ENCODE measurements around the gene ARHGEF18. TPM values are rescaled to one million over a fixed set of nuclear protein-coding genes. Genes with fewer than 3 reads are reported as not detected.

Gene ARHGEF18
- total RNA-seq, 6 donors from 2014 or later: 56.1 to 106 (median 66.0) TPM

- DNase-seq (no peak), ATAC-seq (ENCODE audit: low FRiP score in 2 of 2) (no peak)
- WGBS, 2 donors: 92 to 96% methylated on average over 7 of the region's 7 CpGs
- Histone ChIP-seq H3K36me3 (no peaks in the 10 kb centered on the region), H3K27ac (no peak overlapping the region), H3K4me1 (peaks cover 0 to 6% (median 0%) of the 10 kb centered on the region in 4 donors), H3K27me3 (no peaks in the 10 kb centered on the region), H3K9me3 (peaks cover 0 to 2% (median under 1%) of the 10 kb centered on the region in 4 donors), H3K4me3 (no peak overlapping the region)
- TF ChIP-seq POLR2AphosphoS5 (IDR thresholded peaks at IDR 0.05): no peak
- TF ChIP-seq EP300 (IDR thresholded peaks at IDR 0.05): no peak
- TF ChIP-seq POLR2A (IDR thresholded peaks at IDR 0.05): no peak
- TF ChIP-seq CTCF (IDR thresholded peaks at IDR 0.05): no peak
Measured at GRCh38 chr19:7356899-7357627, 8.3 kb downstream of the ARHGEF18 start.

GRCh38 chr19:7358102-7358597 lies 9.4 kb downstream of the ARHGEF18 start:
- H3K9me3 ChIP-seq: no peaks in the 10 kb centered on the region
- no peaks in the 10 kb centered on the region for H3K27me3 ChIP-seq
- H3K4me3 ChIP-seq: no peak overlapping the region
- no peak overlapping the region for H3K27ac ChIP-seq
- H3K36me3 ChIP-seq: no peaks in the 10 kb centered on the region
- DNase-seq: no peak
- no peak for ATAC-seq (ENCODE audit: low FRiP score in 2 of 2)
- TF ChIP-seq POLR2A (IDR thresholded peaks at IDR 0.05) (no peak), CTCF (IDR thresholded peaks at IDR 0.05) (no peak), POLR2AphosphoS5 (IDR thresholded peaks at IDR 0.05) (no peak), EP300 (IDR thresholded peaks at IDR 0.05) (no peak)
- peaks cover 0 to 6% (median 0%) of the 10 kb centered on the region in 4 donors for H3K4me1 ChIP-seq

DNA sequence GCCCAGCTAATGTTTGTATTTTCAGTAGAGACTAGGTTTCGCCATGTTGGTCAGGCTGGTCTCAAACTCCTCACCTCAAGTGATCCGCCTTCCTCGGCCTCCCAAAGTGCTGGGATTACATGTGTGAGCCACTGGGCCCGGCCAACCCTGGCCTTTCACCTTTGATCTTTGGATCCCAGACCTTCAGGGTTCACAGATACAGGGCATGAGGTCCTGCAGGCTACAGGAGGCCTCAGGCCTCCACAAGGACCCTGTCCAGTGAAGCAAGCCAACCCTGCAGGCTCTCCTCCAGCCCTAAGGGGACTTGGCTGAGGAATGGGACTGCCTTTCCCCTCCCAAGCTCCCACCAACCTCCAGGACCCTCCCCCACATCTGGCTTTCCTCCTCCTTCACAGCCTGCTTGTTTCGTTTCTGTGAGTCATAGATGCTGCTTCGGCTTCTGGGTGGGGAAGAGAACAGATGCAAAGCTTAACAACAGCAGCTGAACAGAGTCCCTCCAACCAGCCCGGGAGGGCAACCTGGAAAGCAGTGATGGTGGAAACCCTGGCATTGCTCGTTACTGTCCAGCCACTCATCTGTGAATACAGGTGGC lies 11.8 kb downstream of the ARHGEF18 start:
- H3K27me3 ChIP-seq: no peaks in the 10 kb centered on the region
- DNase-seq: no peak
- no peaks in the 10 kb centered on the region for H3K36me3 ChIP-seq
- ATAC-seq (ENCODE audit: low FRiP score in 2 of 2): no peak
- no peak overlapping the region for H3K4me3 ChIP-seq
- H3K27ac ChIP-seq: no peak overlapping the region
- no peaks in the 10 kb centered on the region for H3K4me1 ChIP-seq
- TF ChIP-seq POLR2A (IDR thresholded peaks at IDR 0.05): no peak
- no peak for TF ChIP-seq CTCF (IDR thresholded peaks at IDR 0.05)
- TF ChIP-seq POLR2AphosphoS5 (IDR thresholded peaks at IDR 0.05): no peak
- no peak for TF ChIP-seq EP300 (IDR thresholded peaks at IDR 0.05)
- WGBS, 2 donors: 69 to 86% methylated on average over 8 of the region's 8 CpGs
- no peaks in the 10 kb centered on the region for H3K9me3 ChIP-seq

GRCh38 chr19:7363225-7363624 lies 14.5 kb downstream of the ARHGEF18 start:
- ATAC-seq (ENCODE audit: low FRiP score in 2 of 2) (no peak), DNase-seq (no peak)
- no peaks in the 10 kb centered on the region for H3K4me1 ChIP-seq
- WGBS, 2 donors: 85 to 88% methylated on average over 2 of the region's 2 CpGs
- H3K4me3 ChIP-seq: no peak overlapping the region
- no peaks in the 10 kb centered on the region for H3K27me3 ChIP-seq
- TF ChIP-seq POLR2A (IDR thresholded peaks at IDR 0.05): no peak
- TF ChIP-seq POLR2AphosphoS5 (IDR thresholded peaks at IDR 0.05): no peak
- no peak for TF ChIP-seq CTCF (IDR thresholded peaks at IDR 0.05)
- no peak for TF ChIP-seq EP300 (IDR thresholded peaks at IDR 0.05)
- H3K9me3 ChIP-seq: no peaks in the 10 kb centered on the region
- no peaks in the 10 kb centered on the region for H3K36me3 ChIP-seq
- no peak overlapping the region for H3K27ac ChIP-seq

All from upper lobe of left lung (tissue), 6 donors.